ENCODE measurements around the gene BBC3. TPM values are rescaled to one million over a fixed set of nuclear protein-coding genes. Genes with fewer than 3 reads are reported as not detected.

The BBC3 gene
- total and polyA plus RNA-seq, 2 of the 4 experiments (the other 2 are of a cell fraction), result 1.6 to 6.5 TPM

DNA sequence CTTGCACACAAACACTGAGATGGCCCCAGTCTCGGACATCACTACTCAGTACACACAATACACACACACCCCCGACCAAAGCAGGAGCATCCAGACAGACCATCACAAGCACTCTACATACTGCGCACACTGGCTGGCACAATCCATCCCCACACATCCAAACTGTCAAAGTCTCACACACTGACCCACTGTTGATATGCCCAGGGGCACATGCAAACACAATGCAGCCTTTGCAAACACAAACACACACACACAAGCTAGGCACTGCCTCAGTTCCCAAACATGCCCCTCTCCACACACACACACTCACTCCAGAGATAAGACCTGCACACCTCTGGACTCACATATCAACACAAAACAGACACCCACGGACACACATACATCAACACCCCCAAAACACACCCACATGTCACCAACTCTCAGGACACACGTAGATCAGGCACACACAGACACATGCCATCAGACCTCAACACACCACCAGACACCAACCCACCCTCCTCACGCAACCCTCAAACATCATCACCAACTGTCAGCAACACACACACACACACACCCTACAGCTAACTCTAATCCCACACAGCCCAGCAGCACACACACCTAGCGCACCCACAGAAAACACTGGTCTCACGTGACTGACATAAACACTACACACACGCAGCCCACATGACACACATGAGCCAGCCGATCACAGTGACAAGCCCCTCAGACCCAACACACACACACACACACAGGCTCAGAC, 1.9 kb downstream of the BBC3 start:
- in situ Hi-C loops (cut with MboI; ENCODE audit: low sequenced_read_pairs) (no loop called here), intact Hi-C loops (cut with micrococcal nuclease) (no loop called here), dilution Hi-C loops (cut with HindIII; ENCODE audit: low sequenced_read_pairs, unreplicated experiment) (no loop called here)
- H2AK5ac ChIP-seq (ENCODE audit: low read depth, low read length), result peak overlapping the region; percentile 99
- H3K9ac ChIP-seq (ENCODE audit: low read depth, low read length), result peak overlapping the region; percentile 97
- H3K4me1 ChIP-seq (ENCODE audit: control insufficient read depth, insufficient read depth, low read length), result peaks cover 29% of the 10 kb centered on the region
- H3K9me1 ChIP-seq (ENCODE audit: insufficient read depth, low read length), result peaks cover 21% of the 10 kb centered on the region
- peak overlapping the region; percentile 92 for H3K14ac ChIP-seq (replicated peaks; ENCODE audit: low read depth, low read length)
- peak overlapping the region; percentile 90 for H2BK5ac ChIP-seq (ENCODE audit: low read depth, low read length, poor library complexity, severe bottlenecking)
- H3K4ac ChIP-seq (ENCODE audit: low read depth, low read length), result peak overlapping the region; percentile 72
- H3K36me3 ChIP-seq (ENCODE audit: control insufficient read depth, insufficient read depth, low read length), result no peaks in the 10 kb centered on the region; the same call in 1 of the 2 replicates
- H3K18ac ChIP-seq (ENCODE audit: low read depth, low read length), result 0 out of 2 replicates have a peak overlapping the region, but pooled peaks have one; percentile 1
- H4K20me1 ChIP-seq (ENCODE audit: insufficient read depth, low read length), result peaks cover 33% of the 10 kb centered on the region
- H4K91ac ChIP-seq (ENCODE audit: insufficient read depth, low read depth, low read length), result peak overlapping the region; percentile 53
- ATAC-seq (ENCODE audit: low read depth), result no peak
- H4K5ac ChIP-seq (ENCODE audit: low read depth, low read length), result 0 out of 2 replicates have a peak overlapping the region, but pooled peaks have one; percentile 0
- peak overlapping the region in 1 of 2 experiments; percentile 60; a peak in 1 of 4 replicates for H4K8ac ChIP-seq (ENCODE audit: low read depth in 2 of 2, low read length in 2 of 2)
- H3K23ac ChIP-seq (ENCODE audit: low read depth, low read length), result peak overlapping the region; percentile 96
- BruUV-seq (replicated peaks), result no TSS peak
- no peaks in the 10 kb centered on the region for H3K27me3 ChIP-seq (ENCODE audit: control insufficient read depth, insufficient read depth, low read length)
- peaks cover 10 to 59% of the 10 kb centered on the region in 2 experiments for H3K79me1 ChIP-seq (ENCODE audit: low read depth in 1 of 2, low read length in 2 of 2)
- ChIA-PET POLR2A (ENCODE audit: unreplicated experiment) (no interaction called here), CTCF (interaction anchor here (1.1 kb wide), 1 partner anchor 15 kb away, joined by 4 read pairs; no protein-coding TSS in a partner anchor)
- peak overlapping the region; percentile 95 for H2AK9ac ChIP-seq (replicated peaks; ENCODE audit: low read depth, low read length, poor library complexity)
- peak overlapping the region; percentile 42; the same call in 1 of the 2 replicates for H2BK20ac ChIP-seq (ENCODE audit: low read depth, low read length)
- H3K27ac ChIP-seq (ENCODE audit: insufficient read depth, low read length), result peak overlapping the region; percentile 97
- peak; percentile 61 for DNase-seq
- no peaks in the 10 kb centered on the region for H3K9me3 ChIP-seq (ENCODE audit: control insufficient read depth, insufficient read depth, low read length)
- peak overlapping the region; percentile 76 for H2BK120ac ChIP-seq (ENCODE audit: low read depth, low read length)
- WGBS, 2 experiments (ENCODE audit: extremely low coverage in 2 of 2, insufficient read length in 1 of 2), result 35% methylated on average over 7 of the region's 10 CpGs; no CpG with 5 or more reads in 1 of the 2 experiments
- H3K56ac ChIP-seq (ENCODE audit: extremely low read depth, insufficient read depth, low read length), result no peak overlapping the region; the same call in 1 of the 2 replicates
- H3K4me3 ChIP-seq (ENCODE audit: insufficient read depth, low read depth, low read length), result peak overlapping the region; percentile 96
- peak overlapping the region; percentile 98 for H3K4me2 ChIP-seq (ENCODE audit: low read depth, low read length)
- peak overlapping the region; percentile 22; the same call in 2 of the 3 replicates for H2BK15ac ChIP-seq (ENCODE audit: low read depth, low read length)
- H2AFZ ChIP-seq (replicated peaks; ENCODE audit: low read length, poor library complexity), result peak overlapping the region; percentile 73
- TF ChIP-seq MXI1 (IDR thresholded peaks at IDR 0.05; ENCODE audit: borderline replicate concordance, low read depth, low read length) (0 out of 2 replicates have a peak, but pooled peaks have one; percentile 12), ELK1 (IDR thresholded peaks at IDR 0.05; ENCODE audit: borderline replicate concordance, low read depth, low read length) (no peak), SMC3 (IDR thresholded peaks at IDR 0.05; ENCODE audit: low read depth, low read length) (no peak), BHLHE40 (IDR thresholded peaks at IDR 0.05; ENCODE audit: low read depth, low read length) (peak; percentile 93), CHD1 (IDR thresholded peaks at IDR 0.05; ENCODE audit: low read depth, low read length) (no peak), CTCF (conservative IDR thresholded peaks at IDR 0.05; ENCODE audit: low read depth, low read length) (no peak), MAFK (IDR thresholded peaks at IDR 0.05; ENCODE audit: low read depth, low read length) (no peak), FOS (IDR thresholded peaks at IDR 0.05; ENCODE audit: low read depth, low read length) (no peak), RCOR1 (IDR thresholded peaks at IDR 0.05; ENCODE audit: insufficient replicate concordance, low read length) (no peak), RFX5 (IDR thresholded peaks at IDR 0.05; ENCODE audit: low read depth, low read length) (no peak), RAD21 (IDR thresholded peaks at IDR 0.05; ENCODE audit: low read length) (no peak), NFE2L2 (IDR thresholded peaks at IDR 0.05; ENCODE audit: low read depth, low read length) (no peak)
- TF ChIP-seq, protein P1, sequence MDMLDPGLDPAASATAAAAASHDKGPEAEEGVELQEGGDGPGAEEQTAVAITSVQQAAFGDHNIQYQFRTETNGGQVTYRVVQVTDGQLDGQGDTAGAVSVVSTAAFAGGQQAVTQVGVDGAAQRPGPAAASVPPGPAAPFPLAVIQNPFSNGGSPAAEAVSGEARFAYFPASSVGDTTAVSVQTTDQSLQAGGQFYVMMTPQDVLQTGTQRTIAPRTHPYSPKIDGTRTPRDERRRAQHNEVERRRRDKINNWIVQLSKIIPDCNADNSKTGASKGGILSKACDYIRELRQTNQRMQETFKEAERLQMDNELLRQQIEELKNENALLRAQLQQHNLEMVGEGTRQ (IDR thresholded peaks at IDR 0.05; ENCODE audit: low read depth, low read length), result peak; percentile 83
